Astrocyte (in vitro differentiated cells and primary cell): ENCODE measurements around the gene TNNI3K. TPM values are rescaled to one million over a fixed set of nuclear protein-coding genes. Genes with fewer than 3 reads are reported as not detected.

ENCODE experiments used
- DNase-seq: peaks from one replicate; pipeline ENCODE4 v3.0.0-alpha.2; 2010; ENCODE audit warnings: low read depth
- FAIRE-seq: peaks from 2 replicates; lab custom pipeline; 2011; peaks lifted over from hg19 to GRCh38; lab: Jason Lieb, UNC
- H2AFZ ChIP-seq: 2 replicates; pipeline ENCODE4 v1.6.0; 2012; ENCODE audit warnings: low read depth, low read length, inconsistent platforms
- H3K27ac ChIP-seq: 2 replicates; pipeline ENCODE4 v1.5.1; 2011; ENCODE audit warnings: low read depth, low read length, inconsistent platforms
- H3K27me3 ChIP-seq: 2 replicates; pipeline ENCODE4 v1.6.0; 2011; ENCODE audit warnings: low read length, inconsistent platforms; ENCODE audit not compliant: insufficient read depth
- H3K36me3 ChIP-seq: 2 replicates; pipeline ENCODE4 v1.5.1; 2011; ENCODE audit warnings: low read length, inconsistent platforms; ENCODE audit not compliant: insufficient read depth
- H3K4me1 ChIP-seq: 2 replicates; pipeline ENCODE4 v1.5.1; 2011; ENCODE audit warnings: low read length, inconsistent platforms; ENCODE audit not compliant: insufficient read depth
- H3K4me2 ChIP-seq: 2 replicates; pipeline ENCODE4 v1.6.0; 2012; ENCODE audit warnings: low read length, inconsistent platforms
- H3K4me3 ChIP-seq: 2 replicates; pipeline ENCODE4 v1.5.1; 2011; ENCODE audit warnings: low read depth, mild to moderate bottlenecking, low read length, inconsistent platforms; ENCODE audit not compliant: insufficient read depth
- H3K79me2 ChIP-seq: 2 replicates; pipeline ENCODE4 v1.6.0; 2012; ENCODE audit warnings: mild to moderate bottlenecking, low read length, inconsistent platforms; ENCODE audit not compliant: insufficient read depth
- H3K9ac ChIP-seq: 2 replicates; pipeline ENCODE4 v1.6.0; 2012; ENCODE audit warnings: mild to moderate bottlenecking, low read length, inconsistent platforms
- H3K9me3 ChIP-seq: 2 replicates; pipeline ENCODE4 v1.5.1; 2012; ENCODE audit warnings: low read depth, mild to moderate bottlenecking, low read length, inconsistent platforms; ENCODE audit not compliant: insufficient read depth
- H4K20me1 ChIP-seq: 2 replicates; pipeline ENCODE4 v1.6.0; 2012; ENCODE audit warnings: low read length, inconsistent platforms; ENCODE audit not compliant: insufficient read depth
- H3K27ac Mint-ChIP-seq: one replicate; pipeline ENCODE4 v1.8.0; 2021; ENCODE audit warnings: mild to moderate bottlenecking, mixed read lengths; ENCODE audit not compliant: unreplicated experiment
- H3K27me3 Mint-ChIP-seq: one replicate; pipeline ENCODE4 v1.8.0; 2021; ENCODE audit warnings: low read depth, mixed read lengths; ENCODE audit not compliant: unreplicated experiment
- H3K36me3 Mint-ChIP-seq: one replicate; pipeline ENCODE4 v1.8.0; 2021; ENCODE audit warnings: low read depth, mixed read lengths; ENCODE audit not compliant: unreplicated experiment
- H3K4me1 Mint-ChIP-seq: one replicate; pipeline ENCODE4 v1.8.0; 2021; ENCODE audit warnings: low read depth, mixed read lengths; ENCODE audit not compliant: unreplicated experiment
- H3K4me3 Mint-ChIP-seq: one replicate; pipeline ENCODE4 v1.8.0; 2021; ENCODE audit warnings: mild to moderate bottlenecking, moderate library complexity, mixed read lengths; ENCODE audit not compliant: unreplicated experiment
- H3K9me3 Mint-ChIP-seq: one replicate; pipeline ENCODE4 v1.8.0; 2021; ENCODE audit warnings: mild to moderate bottlenecking, mixed read lengths; ENCODE audit not compliant: unreplicated experiment
- EZH2 ChIP-seq: IDR thresholded peaks from 2 replicates; pipeline ENCODE4 v1.6.1; 2012; ENCODE audit warnings: mild to moderate bottlenecking, low read length, inconsistent platforms; ENCODE audit not compliant: insufficient read depth
- total RNA-seq: library from RNA; stranded (reverse); gene quantifications from 2 replicates; pipeline ENCODE4 v1.2.1, GENCODE V29; 2021
- TF ChIP-seq, protein P1 (sequence below): IDR thresholded peaks from 2 replicates; pipeline ENCODE4 v1.5.1; 2011; ENCODE audit warnings: low read depth, mild to moderate bottlenecking, inconsistent platforms, low read length, moderate library complexity; ENCODE audit not compliant: insufficient read depth

The TNNI3K gene
- total RNA-seq, 1 donor from 2014 or later: 0.45 TPM

DNA sequence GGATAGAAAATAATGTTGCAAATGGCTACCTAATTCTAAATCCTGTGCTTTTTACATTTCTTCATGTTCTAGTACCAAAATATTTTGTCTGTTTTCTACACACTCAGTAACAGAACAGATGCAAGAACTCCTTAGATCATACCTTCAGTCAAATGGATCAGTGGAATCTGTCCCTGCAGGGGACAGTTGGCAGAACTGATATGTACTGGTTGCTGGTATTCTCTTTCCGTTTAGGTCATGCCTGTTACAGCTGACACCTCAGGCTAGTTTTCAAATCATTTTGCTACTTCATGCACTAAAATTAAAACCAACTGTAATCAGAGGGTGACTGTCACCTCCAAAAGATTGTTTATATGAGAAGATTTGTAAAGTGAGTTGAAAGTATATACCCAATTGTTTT, 109.2 kb downstream of the TNNI3K start:
- H3K9ac ChIP-seq: no peak overlapping the region
- no peaks in the 10 kb centered on the region for H3K36me3 ChIP-seq
- Mint-ChIP-seq H3K36me3 (no peaks in the 10 kb centered on the region), H3K4me1 (no peaks in the 10 kb centered on the region), H3K27me3 (no peaks in the 10 kb centered on the region), H3K4me3 (no peak overlapping the region), H3K27ac (no peak overlapping the region), H3K9me3 (peaks cover 3% of the 10 kb centered on the region)
- H3K27me3 ChIP-seq: no peaks in the 10 kb centered on the region
- H2AFZ ChIP-seq: no peak overlapping the region
- H3K4me1 ChIP-seq: no peaks in the 10 kb centered on the region
- FAIRE-seq (no peak), DNase-seq (no peak)
- no peaks in the 10 kb centered on the region for H4K20me1 ChIP-seq
- H3K79me2 ChIP-seq: no peaks in the 10 kb centered on the region
- no peaks in the 10 kb centered on the region for H3K9me3 ChIP-seq
- no peak overlapping the region for H3K4me3 ChIP-seq
- TF ChIP-seq EZH2: no peak
- TF ChIP-seq, protein P1, sequence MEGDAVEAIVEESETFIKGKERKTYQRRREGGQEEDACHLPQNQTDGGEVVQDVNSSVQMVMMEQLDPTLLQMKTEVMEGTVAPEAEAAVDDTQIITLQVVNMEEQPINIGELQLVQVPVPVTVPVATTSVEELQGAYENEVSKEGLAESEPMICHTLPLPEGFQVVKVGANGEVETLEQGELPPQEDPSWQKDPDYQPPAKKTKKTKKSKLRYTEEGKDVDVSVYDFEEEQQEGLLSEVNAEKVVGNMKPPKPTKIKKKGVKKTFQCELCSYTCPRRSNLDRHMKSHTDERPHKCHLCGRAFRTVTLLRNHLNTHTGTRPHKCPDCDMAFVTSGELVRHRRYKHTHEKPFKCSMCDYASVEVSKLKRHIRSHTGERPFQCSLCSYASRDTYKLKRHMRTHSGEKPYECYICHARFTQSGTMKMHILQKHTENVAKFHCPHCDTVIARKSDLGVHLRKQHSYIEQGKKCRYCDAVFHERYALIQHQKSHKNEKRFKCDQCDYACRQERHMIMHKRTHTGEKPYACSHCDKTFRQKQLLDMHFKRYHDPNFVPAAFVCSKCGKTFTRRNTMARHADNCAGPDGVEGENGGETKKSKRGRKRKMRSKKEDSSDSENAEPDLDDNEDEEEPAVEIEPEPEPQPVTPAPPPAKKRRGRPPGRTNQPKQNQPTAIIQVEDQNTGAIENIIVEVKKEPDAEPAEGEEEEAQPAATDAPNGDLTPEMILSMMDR: no peak
- no peak overlapping the region for H3K4me2 ChIP-seq
- H3K27ac ChIP-seq: no peak overlapping the region

DNA sequence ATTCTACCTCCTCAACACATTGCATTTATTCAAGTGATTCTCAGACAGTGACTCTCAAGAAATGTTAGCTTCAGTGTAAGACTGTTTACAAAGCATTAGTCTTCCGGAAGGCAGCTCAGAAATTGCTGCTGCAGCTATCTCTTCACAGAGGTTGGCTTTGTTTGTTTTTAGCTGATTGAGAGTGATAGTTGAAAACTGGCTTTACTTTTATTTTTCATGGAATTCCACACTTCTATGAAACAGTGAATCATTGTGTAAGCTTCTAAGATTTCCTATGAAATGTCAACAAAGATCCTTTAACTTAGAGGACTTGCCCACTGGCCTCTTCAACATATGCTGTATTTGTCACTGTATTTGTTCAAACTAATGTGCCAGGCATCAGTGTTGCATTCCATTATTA, 121.3 kb downstream of the TNNI3K start:
- H3K36me3 Mint-ChIP-seq: no peaks in the 10 kb centered on the region
- peaks cover 8% of the 10 kb centered on the region for H3K4me1 Mint-ChIP-seq
- no peaks in the 10 kb centered on the region for H3K27me3 ChIP-seq
- TF ChIP-seq, protein P1: no peak
- no peak for TF ChIP-seq EZH2
- peak; percentile 19 for DNase-seq
- H3K79me2 ChIP-seq: no peaks in the 10 kb centered on the region
- peak overlapping the region; percentile 7 for H3K4me2 ChIP-seq
- no peak overlapping the region for H3K9ac ChIP-seq
- no peak overlapping the region for H3K4me3 Mint-ChIP-seq
- no peaks in the 10 kb centered on the region for H3K9me3 Mint-ChIP-seq
- H2AFZ ChIP-seq: no peak overlapping the region
- no peak for FAIRE-seq
- H3K36me3 ChIP-seq: no peaks in the 10 kb centered on the region
- H3K9me3 ChIP-seq: no peaks in the 10 kb centered on the region
- H3K4me1 ChIP-seq: peaks cover 5% of the 10 kb centered on the region
- H4K20me1 ChIP-seq: no peaks in the 10 kb centered on the region
- no peak overlapping the region for H3K27ac Mint-ChIP-seq
- H3K4me3 ChIP-seq: no peak overlapping the region
- H3K27me3 Mint-ChIP-seq: no peaks in the 10 kb centered on the region
- no peak overlapping the region for H3K27ac ChIP-seq

DNA sequence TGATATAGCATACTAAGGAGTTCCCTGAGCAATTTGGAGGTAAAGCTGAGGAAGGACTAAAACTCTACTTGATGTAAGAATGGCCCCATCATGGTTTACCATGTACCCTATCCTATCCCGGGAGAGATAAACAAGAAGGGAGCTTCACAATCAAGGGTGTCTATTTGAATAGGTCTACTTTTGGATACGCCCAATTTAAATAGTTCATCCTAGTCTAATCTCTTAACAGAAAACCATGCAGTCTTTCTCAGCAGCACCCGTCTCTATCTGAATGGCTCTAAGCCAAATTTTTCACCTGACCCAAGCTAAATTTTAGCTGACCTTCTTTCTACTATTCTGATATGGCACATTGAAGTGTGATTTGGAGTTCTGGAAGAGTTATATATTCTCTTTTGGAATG, 122.0 kb downstream of the TNNI3K start:
- H3K27me3 Mint-ChIP-seq: no peaks in the 10 kb centered on the region
- H3K27me3 ChIP-seq: no peaks in the 10 kb centered on the region
- no peaks in the 10 kb centered on the region for H4K20me1 ChIP-seq
- H3K9ac ChIP-seq: no peak overlapping the region
- TF ChIP-seq, protein P1: no peak
- TF ChIP-seq EZH2: no peak
- no peak overlapping the region for H2AFZ ChIP-seq
- H3K4me3 Mint-ChIP-seq: no peak overlapping the region
- H3K9me3 Mint-ChIP-seq: no peaks in the 10 kb centered on the region
- H3K4me1 ChIP-seq: peaks cover 5% of the 10 kb centered on the region
- DNase-seq (no peak), FAIRE-seq (no peak)
- no peaks in the 10 kb centered on the region for H3K36me3 Mint-ChIP-seq
- H3K4me2 ChIP-seq: peak overlapping the region; percentile 68
- no peak overlapping the region for H3K27ac ChIP-seq
- no peaks in the 10 kb centered on the region for H3K9me3 ChIP-seq
- H3K4me1 Mint-ChIP-seq: peaks cover 8% of the 10 kb centered on the region
- H3K79me2 ChIP-seq: no peaks in the 10 kb centered on the region
- H3K36me3 ChIP-seq: no peaks in the 10 kb centered on the region
- peak overlapping the region; percentile 25 for H3K4me3 ChIP-seq
- no peak overlapping the region for H3K27ac Mint-ChIP-seq
